OCI-M2 (cell line): ENCODE data around the gene GPR156.

Experiments
- DNase-seq: peaks from one replicate; lab custom pipeline; 2025; ENCODE audit not compliant: unreplicated experiment; lab: John Stamatoyannopoulos, UW

GPR156 gene

DNA sequence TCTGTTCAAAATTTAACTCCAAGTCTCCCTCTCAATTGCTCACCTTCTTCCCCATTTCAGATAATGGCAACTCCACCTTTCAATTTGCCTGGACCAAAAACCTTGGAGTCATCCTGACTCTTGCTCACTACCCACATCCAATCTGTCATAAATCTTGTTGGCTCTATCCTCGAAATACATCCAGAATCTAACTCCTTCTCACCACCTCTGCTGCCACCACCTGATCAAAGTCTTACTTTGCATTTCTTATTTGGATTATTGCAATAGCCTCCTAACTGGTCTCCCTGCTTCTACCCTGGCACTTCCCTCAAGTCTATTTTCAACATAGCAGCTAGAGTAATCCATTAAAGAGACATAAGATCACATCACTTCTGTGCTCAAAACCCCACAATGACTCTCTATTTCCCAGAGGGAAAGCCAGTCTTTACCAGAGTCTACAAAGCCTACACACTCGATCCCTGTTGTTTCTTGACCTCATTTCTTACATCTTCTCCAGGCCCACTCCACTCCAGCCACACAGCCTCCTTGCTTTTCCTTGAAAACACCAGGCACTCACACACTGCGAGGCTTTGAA is 86.6 kb downstream of the GPR156 start:
- DNase-seq, result no peak

DNA sequence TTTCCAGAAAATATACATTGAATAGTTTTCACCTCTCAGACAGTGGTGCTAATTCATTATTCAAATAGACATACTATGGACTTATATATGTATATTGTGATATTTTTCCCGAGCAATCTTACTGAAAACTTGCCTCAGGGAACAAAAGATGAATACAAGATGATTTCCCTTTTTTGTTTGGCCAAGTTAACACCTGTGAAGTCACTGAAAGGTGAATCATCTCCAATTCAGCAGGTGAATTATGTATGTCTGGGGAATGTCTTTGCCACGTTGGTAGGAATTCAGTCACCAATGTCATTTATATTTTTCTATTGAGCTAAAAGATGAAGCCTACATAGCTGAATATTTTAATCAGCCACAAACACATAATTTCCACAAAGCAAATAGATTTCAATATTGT is 88.2 kb downstream of the GPR156 start:
- DNase-seq, result no peak

DNA sequence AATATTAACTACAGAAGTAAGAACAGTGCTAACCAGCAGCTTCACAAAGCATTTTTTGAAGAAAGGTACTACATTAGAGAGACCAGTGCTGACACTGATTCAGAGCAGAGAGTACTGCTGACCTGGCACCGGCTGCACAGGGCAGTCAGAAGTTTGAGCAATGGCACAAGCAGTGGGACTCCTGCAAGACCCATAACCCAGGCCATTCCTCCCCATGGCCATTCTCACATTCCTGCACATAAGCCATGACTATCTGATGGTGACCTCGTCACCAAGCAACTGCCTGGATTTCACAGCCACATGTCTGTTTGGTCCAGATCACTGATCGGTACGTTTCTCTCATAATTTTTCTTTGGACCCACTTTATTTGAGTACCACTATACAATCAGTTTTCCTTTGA is 88.7 kb downstream of the GPR156 start:
- DNase-seq, result no peak

DNA sequence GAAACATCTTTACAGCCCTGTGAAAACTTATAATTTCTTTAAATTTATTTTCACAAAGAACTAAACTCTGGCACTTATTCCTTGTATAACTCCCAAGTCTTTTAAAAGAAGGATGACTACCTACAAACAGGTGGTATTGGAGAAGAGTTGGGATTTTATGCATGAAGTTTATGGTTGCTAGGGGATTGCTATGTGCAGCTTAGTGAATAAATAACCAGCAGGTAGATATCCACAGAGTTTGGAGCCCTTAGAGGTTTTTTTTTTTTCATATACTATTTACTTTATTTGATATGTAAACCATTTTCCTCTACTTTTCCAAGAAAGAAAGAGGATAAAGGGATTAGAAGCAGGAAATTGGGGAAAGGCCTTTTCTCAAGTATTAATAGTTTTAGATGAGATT is 91.5 kb downstream of the GPR156 start:
- no peak for DNase-seq

DNA sequence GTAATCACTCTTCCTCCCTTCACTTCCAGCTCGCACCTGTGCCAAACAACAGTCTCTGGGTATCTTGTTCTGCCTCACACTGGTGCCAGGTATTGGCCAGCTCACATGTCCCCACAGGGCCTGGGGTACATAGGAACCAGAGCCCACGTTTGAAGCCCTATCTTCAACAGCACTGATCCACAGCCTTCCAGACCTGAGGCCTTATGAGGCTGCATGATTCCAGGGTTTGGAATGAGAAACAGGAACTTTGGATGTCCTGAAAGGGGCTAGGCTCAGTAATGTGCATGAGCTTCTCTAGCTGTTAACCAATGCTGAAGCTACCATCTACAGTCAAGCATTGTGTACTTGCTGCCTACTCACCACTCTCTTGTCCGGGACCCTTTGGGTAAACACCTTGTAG is 92.4 kb downstream of the GPR156 start:
- no peak for DNase-seq

DNA sequence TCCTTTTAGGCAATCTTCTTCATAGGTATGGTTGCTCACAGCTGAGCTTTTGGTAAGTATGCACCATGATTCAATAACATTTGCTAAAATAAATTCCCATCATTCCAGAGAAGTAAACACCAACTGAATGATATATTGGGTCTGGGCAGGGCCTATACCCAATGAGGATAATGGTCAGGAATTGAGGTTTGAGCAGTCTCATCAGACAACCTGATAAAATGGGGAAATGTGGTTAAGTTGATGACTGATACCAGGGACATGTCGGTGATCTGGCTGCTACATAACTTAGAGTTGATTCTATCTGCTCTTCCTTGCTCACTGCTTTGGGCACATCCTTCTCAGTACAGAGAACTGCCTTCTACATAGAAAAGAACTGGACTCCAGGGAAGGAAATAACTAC is 92.9 kb downstream of the GPR156 start:
- no peak for DNase-seq

DNA sequence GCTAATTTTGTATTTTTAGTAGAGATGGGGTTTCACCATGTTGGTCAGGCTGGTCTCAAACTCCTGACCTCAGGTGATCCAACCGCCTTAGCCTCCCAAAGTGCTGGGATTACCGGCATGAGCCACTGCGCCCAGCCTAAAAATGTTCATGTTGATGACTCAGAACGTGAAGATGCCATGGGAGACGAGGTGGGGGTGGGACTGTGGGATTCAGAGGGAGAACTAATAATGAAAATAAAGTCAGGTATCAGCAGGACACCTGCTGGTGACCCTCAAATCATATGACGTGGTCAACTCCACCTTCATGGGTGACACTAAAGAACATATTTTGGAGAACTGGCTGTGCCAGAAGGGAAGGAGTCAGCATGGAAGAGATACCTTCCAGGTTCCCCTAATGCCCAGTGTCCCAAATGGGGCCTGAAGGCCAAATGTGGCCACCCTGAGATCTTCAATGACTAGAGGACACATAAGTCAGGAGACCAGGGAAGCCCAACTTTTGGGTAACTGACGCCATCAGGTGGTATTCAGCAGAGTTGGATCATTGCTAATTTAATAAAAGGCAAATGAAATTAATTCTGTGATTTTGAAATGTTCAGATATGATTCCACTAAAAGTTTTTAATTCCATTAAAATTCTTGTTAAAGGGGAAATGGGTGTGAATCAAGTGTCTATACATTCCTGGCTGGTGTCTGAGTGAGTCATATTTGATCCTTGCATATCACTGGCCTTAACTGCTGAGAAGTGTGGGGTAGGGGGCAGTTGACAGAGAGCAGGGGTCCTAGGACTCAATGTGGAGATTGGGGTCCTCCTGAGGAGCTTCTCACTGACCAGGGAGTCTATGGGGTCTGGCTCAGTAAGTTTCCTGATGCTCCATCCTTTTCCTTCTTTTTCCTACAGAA is 102.2 kb downstream of the GPR156 start:
- no peak for DNase-seq

DNA sequence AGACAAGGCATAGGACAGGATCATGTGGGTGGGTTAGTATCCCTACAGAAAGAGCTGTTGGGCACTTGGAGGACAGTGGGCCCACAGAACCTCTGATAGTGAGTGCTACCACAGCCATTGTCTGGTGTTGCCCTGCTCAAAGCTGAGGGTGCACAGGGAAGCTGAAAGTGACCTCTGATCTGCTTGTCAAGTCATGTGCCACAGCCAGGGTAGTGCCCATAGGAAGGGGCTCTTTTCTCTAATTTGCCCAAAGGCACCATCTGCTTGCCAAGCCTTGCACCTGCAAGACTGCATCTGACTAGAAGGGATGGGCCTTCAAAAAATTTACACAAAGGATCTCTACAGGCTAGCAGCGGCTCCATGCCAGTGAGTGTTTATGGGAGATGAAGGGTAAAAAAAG is 103.4 kb downstream of the GPR156 start:
- no peak for DNase-seq

DNA sequence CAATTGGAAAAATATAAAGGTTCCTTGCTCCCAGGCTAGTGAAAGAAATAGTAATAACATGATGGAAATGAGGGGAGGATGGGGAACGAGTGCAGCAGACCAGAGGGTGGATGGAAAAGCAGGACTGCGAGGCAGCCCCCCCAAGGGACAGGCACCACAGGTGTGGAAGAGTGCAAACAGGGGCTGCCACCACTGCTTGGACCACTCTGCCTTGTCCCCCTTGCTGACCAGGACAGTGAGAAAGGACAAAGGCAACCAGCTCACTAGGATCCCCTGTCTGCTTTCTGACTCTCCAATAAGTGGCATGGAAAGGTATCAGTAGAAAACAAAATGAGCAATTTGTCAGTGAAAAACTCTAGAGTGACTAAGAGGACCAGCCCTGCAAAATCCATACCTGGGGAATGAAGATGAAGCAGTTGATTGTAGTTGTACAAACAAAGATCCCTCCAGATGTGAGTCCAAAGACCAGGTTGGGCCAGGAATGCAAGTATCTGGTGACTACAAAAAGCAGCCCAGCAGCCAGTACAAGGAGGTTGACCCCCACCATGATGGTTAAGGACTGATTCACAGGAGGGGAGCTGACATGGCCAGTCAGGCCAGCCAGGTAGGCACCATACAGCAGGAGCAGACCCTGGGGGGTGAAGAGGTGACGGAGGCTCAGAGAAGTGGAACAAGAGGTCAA is 104.2 kb downstream of the GPR156 start:
- no peak for DNase-seq

DNA sequence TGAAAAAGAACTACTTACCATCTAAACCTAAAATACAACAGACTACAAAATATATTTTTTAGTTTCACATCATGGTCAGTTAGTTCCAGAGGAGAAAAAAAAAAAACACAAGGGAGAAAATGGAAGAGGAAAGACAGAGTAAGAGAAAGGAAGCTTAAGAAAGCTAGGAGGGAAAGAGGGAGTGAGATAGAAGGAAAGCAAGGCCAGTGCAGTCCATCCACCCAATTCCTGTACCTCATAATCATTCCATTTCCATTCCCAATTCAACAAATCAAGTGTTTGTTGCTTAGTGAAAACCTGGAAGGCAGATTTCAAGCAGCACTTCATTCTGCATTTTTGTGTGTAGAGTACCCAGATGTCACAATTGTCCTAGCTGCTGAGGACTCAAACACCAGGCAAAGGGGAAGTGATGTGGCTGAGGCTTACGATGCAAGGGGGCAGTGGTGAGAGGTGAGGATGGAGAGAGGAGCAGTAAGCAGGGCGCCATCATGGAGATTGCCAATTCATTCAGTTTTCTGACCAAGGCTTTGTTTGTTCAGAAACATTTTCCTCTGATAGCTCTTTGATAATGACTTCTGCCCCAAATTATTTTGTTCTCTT is 107.2 kb downstream of the GPR156 start:
- no peak for DNase-seq

DNA sequence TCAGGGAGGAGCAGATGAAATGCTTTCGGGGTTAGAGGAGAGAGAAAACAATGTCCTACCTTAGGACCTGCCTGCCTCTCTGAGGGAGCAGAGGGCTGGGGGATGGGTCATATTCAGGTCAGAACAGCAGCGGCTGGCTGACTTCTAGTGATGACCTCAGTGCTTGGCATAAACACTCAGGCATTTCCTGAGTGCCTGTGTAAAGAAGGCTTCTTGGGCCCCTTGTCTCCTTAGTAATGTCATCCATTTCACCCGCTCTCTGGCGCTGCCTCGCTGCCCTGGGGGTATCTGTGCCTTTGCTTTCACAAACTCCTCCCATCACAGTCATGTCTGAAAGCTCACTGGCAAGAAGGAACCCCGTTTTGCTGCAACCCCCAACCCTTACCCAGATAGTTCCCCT is 107.9 kb downstream of the GPR156 start:
- DNase-seq, result no peak

DNA sequence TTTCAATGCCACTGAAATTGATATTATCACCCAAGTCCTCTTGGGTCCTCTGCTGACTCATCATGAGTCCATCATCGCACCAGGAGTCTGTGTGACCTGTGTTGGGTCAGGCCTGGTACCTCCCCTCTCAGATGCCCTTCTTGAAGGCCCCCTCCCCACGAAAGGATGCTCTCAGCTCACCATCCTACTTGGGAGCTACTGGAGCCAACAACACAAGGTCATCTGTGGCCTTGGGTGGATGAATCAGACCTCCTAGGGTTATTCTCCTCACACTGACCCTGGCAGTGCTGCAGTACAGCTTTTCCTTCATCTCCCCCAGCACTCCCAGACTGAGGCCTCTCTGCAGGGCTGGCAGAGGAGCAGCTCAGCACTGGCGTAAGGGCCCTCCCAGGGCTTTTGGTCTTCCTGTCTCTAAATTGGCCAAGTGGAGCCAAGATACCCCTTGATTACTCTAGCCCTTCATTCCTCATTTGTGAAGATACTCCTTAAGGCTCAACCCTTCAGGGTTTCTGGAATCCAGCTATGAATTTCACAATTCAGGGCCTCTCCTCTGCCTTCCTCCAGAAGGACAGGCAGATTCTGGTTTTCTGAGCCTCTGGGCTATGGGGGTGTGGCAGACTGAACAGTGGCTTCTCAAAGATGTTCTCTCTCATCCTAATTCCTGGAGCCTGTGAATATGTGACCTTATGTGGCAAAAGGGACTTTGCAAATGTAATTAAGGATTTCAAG is 110.0 kb downstream of the GPR156 start:
- DNase-seq, result no peak

DNA sequence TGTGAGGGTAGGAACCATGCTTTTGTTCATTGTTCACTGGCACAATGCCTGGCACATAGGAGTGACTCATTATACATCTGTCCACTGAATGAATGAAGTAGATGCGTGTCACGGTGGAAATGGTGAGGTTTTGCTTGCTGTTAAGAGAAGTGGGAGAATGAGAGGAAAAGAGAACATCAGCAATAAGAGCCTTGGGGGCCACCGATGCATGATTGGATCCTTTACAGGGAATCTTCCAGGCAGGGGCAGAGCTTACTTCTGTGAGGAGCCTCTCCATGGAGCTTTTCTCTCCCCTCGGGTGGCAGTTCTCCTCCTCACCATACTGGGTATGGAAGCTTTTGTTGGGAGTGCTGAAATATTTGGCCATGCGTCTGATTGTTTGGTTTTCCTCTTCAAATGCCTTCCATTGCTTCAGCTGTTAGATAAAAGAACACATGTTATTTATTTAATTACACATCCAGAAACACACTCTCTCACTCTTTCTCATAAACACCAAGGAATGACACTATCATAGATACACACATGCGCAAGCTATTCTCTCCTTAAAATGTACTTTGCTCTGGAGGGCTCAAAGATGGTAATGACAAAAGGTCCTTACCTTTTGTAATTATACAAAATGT is 111.9 kb downstream of the GPR156 start:
- no peak for DNase-seq

DNA sequence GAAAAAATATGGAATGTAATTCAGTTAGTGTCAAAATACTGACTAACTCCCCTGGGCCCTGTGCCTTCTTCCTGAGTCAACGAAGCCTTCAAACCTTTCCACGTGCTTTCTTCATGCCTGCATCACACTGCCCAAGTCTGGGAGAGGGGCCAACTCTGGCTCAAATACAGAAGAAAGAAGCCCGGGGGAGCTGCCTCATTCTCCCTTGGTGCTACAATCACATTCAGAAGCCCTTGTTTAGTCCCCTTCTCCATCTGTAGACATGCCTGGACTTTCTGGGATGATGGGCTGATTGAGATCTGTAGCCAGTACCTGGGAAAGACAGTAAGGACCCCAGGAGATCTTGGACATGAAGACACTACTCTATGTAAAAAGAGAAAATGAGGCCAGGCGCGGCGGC is 113.0 kb downstream of the GPR156 start:
- no peak for DNase-seq

DNA sequence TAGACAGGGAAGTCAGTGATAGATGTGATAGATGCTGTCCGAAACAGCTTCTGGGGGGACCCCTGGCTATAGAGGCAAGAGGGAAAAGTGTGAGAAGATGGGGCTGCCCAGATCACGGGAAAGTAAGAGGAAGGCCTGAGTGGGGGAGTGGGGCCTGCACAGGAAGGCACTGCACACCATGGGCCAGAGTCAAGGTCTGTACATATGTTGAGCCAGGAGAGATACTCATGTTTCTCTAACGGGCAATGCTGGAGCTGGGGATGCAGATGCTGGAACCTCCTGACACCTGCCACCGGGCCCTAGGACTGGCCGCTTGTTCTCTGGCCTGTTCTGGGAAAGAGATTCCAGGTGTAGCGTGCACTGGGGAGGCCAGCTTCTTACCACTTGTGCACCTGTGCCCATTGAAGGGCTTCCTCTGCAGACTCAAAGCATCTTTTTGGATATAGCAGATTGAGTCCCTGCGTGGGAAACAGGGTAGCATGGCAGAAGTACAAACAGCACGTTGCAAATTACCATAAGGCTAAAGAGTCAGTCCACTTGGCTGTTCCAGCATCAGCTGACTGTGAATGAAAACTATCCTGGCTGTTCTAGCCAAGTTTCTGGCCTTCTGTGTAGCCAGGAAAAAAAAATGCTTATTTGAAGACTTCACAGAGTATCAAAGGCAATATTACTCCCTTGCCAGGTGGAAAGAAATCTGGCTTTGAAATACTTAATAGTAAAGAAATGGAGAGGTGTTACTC is 113.7 kb downstream of the GPR156 start:
- no peak for DNase-seq

DNA sequence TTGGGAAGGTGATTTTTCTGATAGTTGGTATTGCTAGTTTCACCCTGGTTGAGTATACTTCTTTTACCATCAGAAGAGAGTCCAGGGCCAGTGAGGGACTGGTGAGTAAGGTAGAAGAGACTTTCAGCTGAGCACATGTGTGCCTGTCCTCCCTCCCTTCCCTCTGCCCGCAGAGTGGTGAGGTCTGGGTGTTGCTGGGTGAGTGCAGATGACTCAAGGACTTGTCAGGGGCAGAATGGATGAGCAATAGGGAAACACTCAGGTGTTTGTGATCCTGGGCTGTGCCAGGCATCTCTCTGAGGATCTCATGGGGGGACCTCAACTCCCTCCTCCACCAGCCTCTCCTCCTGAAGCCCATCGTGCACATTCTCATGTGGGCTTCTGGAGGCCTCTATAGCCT is 114.8 kb downstream of the GPR156 start:
- no peak for DNase-seq

DNA sequence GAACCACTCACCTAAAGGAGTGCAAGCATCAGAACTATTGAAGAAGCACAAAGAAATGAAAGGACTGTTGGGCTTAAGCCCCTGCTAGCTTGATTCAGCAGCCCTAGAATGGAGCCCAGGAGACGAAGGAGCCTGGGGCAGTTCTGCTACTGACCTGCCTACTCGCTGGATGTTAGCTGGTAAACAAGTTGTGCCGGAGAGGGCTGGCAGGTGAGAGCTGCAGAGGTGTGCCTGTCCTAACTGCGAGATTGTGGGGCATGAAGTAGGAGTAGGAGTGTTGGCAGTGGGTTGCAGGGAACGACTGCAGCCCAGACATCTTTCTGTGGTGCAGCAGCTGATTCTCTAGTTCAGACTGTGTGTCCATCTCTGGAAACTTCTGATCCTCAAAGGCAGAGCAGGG is 115.6 kb downstream of the GPR156 start:
- no peak for DNase-seq

DNA sequence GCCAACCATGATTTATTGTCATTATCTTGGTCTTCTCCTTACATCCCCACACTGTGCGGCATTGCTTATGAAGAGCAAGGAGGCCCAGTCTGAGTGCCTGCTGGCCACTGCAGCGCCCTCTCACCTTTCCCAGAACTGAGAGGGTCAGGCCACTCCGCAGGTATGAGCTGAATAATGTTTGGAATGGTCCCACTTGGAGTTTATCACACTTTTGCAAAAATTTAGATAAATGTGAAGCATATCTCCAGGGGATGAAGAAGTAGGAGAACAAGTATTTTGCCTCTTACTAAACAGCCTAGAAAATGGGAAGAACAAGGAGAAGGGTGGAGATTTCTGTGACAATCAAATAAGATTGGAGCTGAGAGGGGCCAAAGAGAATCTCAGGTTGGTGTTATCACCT is 116.4 kb downstream of the GPR156 start:
- DNase-seq, result no peak

DNA sequence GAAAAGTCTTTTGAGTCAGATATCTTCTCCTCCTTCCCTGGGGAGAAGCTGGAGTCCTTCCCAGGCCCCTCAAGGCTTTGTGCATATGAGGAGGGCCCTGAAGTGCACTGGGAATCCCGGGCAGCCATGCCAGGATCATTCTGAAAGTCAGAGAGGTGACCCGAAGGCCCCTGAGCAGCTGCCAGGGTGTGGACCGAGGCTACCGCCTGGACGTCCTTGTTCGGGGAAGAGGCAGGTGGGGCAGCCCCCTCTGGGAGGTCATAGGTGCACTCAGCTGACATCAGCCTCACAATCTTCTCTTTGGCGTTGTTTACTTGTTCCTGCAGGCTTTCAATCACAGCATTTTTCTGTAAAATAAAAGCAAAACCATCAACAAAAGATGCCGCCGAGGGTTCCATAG is 117.0 kb downstream of the GPR156 start:
- no peak for DNase-seq

DNA sequence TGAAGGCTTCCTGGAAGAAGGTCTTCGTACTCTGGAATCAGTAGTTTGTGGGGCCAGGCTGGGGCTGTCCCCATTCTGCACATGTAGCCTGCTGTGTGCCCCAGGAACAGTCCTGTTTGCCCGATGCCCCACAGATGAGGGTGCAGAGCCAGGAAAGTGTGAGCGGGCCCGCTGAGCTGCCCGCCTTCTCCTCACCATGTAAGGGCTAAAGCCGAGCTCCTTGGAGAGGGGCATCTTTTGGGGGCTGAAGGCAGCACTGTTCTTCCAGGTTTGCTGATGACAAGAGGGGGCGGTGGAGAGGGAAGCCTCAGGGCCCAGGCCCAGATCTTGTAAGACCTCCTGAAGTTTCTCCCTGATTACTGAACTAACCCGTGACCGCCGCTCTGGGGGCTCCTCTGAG is 117.5 kb downstream of the GPR156 start:
- no peak for DNase-seq
